ENCODE data around the gene CBLB.

Gene CBLB

GRCh38 chr3:105846809-105847208 is 22.0 kb downstream of the CBLB start:
- no peak for DNase-seq (ENCODE audit: low read depth in 3 of 3)

GRCh38 chr3:105845488-105845887 is 23.3 kb downstream of the CBLB start:
- no peak for DNase-seq (ENCODE audit: low read depth in 3 of 3)

GRCh38 chr3:105844704-105845103 is 24.1 kb downstream of the CBLB start:
- no peak for DNase-seq (ENCODE audit: low read depth in 3 of 3)

- no peak for DNase-seq (ENCODE audit: low read depth in 3 of 3)
Observed at GRCh38 chr3:105843994-105844393, 24.8 kb downstream of the CBLB start.

GRCh38 chr3:105842943-105843342 is 25.9 kb downstream of the CBLB start:
- DNase-seq (ENCODE audit: low read depth in 3 of 3), result no peak

- no peak for DNase-seq (ENCODE audit: low read depth in 3 of 3)
Observed at GRCh38 chr3:105842449-105842848, 26.4 kb downstream of the CBLB start.

- no peak for DNase-seq (ENCODE audit: low read depth in 3 of 3)
Observed at GRCh38 chr3:105837947-105838346, 30.9 kb downstream of the CBLB start.

GRCh38 chr3:105837143-105837740 is 31.6 kb downstream of the CBLB start:
- no peak for DNase-seq (ENCODE audit: low read depth in 3 of 3)

GRCh38 chr3:105836533-105836932 is 32.3 kb downstream of the CBLB start:
- DNase-seq (ENCODE audit: low read depth in 3 of 3), result no peak

- DNase-seq (ENCODE audit: low read depth in 3 of 3), result no peak
Observed at GRCh38 chr3:105835606-105836005, 33.2 kb downstream of the CBLB start.

- no peak for DNase-seq (ENCODE audit: low read depth in 3 of 3)
Observed at GRCh38 chr3:105834768-105835167, 34.0 kb downstream of the CBLB start.

- DNase-seq (ENCODE audit: low read depth in 3 of 3), result no peak
Observed at GRCh38 chr3:105832644-105833043, 36.2 kb downstream of the CBLB start.

GRCh38 chr3:105830836-105831235 is 38.0 kb downstream of the CBLB start:
- DNase-seq (ENCODE audit: low read depth in 3 of 3), result no peak

- no peak for DNase-seq (ENCODE audit: low read depth in 3 of 3)
Observed at GRCh38 chr3:105829871-105830622, 38.8 kb downstream of the CBLB start.

GRCh38 chr3:105829229-105829628 is 39.6 kb downstream of the CBLB start:
- no peak for DNase-seq (ENCODE audit: low read depth in 3 of 3)

- no peak for DNase-seq (ENCODE audit: low read depth in 3 of 3)
Observed at GRCh38 chr3:105828703-105829102, 40.1 kb downstream of the CBLB start.

- DNase-seq (ENCODE audit: low read depth in 3 of 3), result no peak
Observed at GRCh38 chr3:105827959-105828358, 40.9 kb downstream of the CBLB start.

- no peak for DNase-seq (ENCODE audit: low read depth in 3 of 3)
Observed at GRCh38 chr3:105826778-105827634, 41.8 kb downstream of the CBLB start.

- DNase-seq (ENCODE audit: low read depth in 3 of 3), result no peak
Observed at GRCh38 chr3:105824129-105824528, 44.7 kb downstream of the CBLB start.

- no peak for DNase-seq (ENCODE audit: low read depth in 3 of 3)
Observed at GRCh38 chr3:105823149-105823867, 45.5 kb downstream of the CBLB start.

- DNase-seq (ENCODE audit: low read depth in 3 of 3), result no peak
Observed at GRCh38 chr3:105822171-105823123, 46.4 kb downstream of the CBLB start.
